Neural progenitor cell (in vitro differentiated cells): ENCODE data around the gene P2RX3.

Source experiments
- CTCF ChIP-seq: fragments of 200-600 bp; sonication (generic); IDR thresholded peaks from 2 replicates; pipeline ENCODE4 v1.5.1; 2017; ENCODE audit warnings: antibody characterized with exemption, mild to moderate bottlenecking
- EZH2 ChIP-seq: fragments of 200-600 bp; sonication (generic); IDR thresholded peaks from 2 replicates; pipeline ENCODE4 v1.6.1; 2017; ENCODE audit warnings: antibody characterized with exemption, mild to moderate bottlenecking, moderate library complexity

GRCh38 chr11:57396744-57397143 is 58.6 kb downstream of the P2RX3 start:
- TF ChIP-seq CTCF (no peak), EZH2 (no peak)
